Liver (tissue), 6 donors: ENCODE measurements around the gene AGER. TPM values are rescaled to one million over a fixed set of nuclear protein-coding genes. Genes with fewer than 3 reads are reported as not detected.

Experiments used
- CTCF ChIP-seq: fragments of 150-350 bp; IDR thresholded peaks from 2 replicates; pipeline ENCODE4 v1.5.1; 2017; ENCODE audit warnings: improper control_type of control experiment, low read depth, low read length; ENCODE audit not compliant: missing input control
- EGR1 ChIP-seq, 2 donors: IDR thresholded peaks; 2 replicates each; pipeline ENCODE4 v1.6.1; 2016 to 2018; ENCODE audit warnings: antibody characterized with exemption in 2 of 2, low read depth in 2 of 2
- NR2F2 ChIP-seq: IDR thresholded peaks from 2 replicates; pipeline ENCODE4 v1.6.1; 2016; ENCODE audit warnings: antibody characterized with exemption
- ZBTB33 ChIP-seq: IDR thresholded peaks from 2 replicates; pipeline ENCODE4 v1.6.1; 2016; ENCODE audit warnings: antibody characterized with exemption
- polyA plus RNA-seq, 2 donors: library from polyadenylated mRNA; stranded (reverse) in 1 of 2; unstranded in 1 of 2; fragments of 200-250 nt in 1 of 2; fragments of >200 nt in 1 of 2; fragmentation: Nextera tagmentation in 1 of 2; extraction: Ambion mirVana in 1 of 2; gene quantifications; one replicate each; pipeline versions ENCODE4 v1.2.1 to v1.2.3, GENCODE V29; 2013 to 2015
- small RNA-seq: library from RNA; depleted of rRNA; stranded (forward); fragments of <200 nt; gene quantifications from one replicate; pipeline ENCODE3, GENCODE V24; 2014
- total RNA-seq, 2 donors: library from RNA; depleted of rRNA; stranded (reverse); fragments of >200 nt; gene quantifications; one replicate each; pipeline ENCODE4 v1.2.3, GENCODE V29; 2014
- donor health status: healthy.
- donor health status: healthy.
- donor health status: healthy.

Gene AGER
- total and polyA plus RNA-seq, 4 donors: 0.47 to 0.92 (median 0.83) TPM

- TF ChIP-seq CTCF (no peak), EGR1 (IDR thresholded peaks at IDR 0.05; ENCODE audit: low read depth in 2 of 2) (no peak), ZBTB33 (no peak), NR2F2 (no peak)
These were observed 52.6 kb downstream of the AGER start (continued) for GRCh38 chr6:32131439-32131948.

Small RNA genes lying within 50 kb of the gene (small RNA-seq; reads per million reads assigned to genes)
- gene AL662884.1 (not detected), gene MIR6833 (not detected)

Other genes starting within 250 kb of the AGER start
- 1,000 to 10,000 TPM; 2,016 to 3,272 TPM for gene CFB, start 238.2 kb downstream of the AGER start, total RNA-seq
- 1,000 to 10,000 TPM; 3,136 to 3,144 TPM for gene CFB, start 238.2 kb downstream of the AGER start, polyA plus RNA-seq
- 10 to 100 TPM; 11.1 to 21.8 TPM for gene NELFE, start 225.3 kb downstream of the AGER start, total RNA-seq
- gene NELFE, start 225.3 kb downstream of the AGER start, polyA plus RNA-seq: 10 to 100 TPM; 11.9 to 14.2 TPM
- 10 to 100 TPM; 34.7 to 57.6 TPM for gene SKIC2, start 225.1 kb downstream of the AGER start, total RNA-seq
- gene SKIC2, start 225.1 kb downstream of the AGER start, polyA plus RNA-seq: 10 to 100 TPM; 26.7 to 34.3 TPM
- gene DXO, start 212.1 kb downstream of the AGER start, total RNA-seq: 10 to 100 TPM in 1 of 2 donors, 1 to 10 TPM in 1; 4.5 to 11.0 TPM
- 1 to 10 TPM; 8.9 to 9.7 TPM for gene DXO, start 212.1 kb downstream of the AGER start, polyA plus RNA-seq
- 1,000 to 10,000 TPM in 1 of 2 donors, 100 to 1,000 TPM in 1; 410 to 1,584 TPM for gene C4A, start 202.2 kb downstream of the AGER start, total RNA-seq
- gene C4A, start 202.2 kb downstream of the AGER start, polyA plus RNA-seq: 1,000 to 10,000 TPM; 1,485 to 2,903 TPM
- 1,000 to 10,000 TPM in 1 of 2 donors, 100 to 1,000 TPM in 1; 666 to 1,114 TPM for gene C4B, start 169.5 kb downstream of the AGER start, total RNA-seq
- 1,000 to 10,000 TPM; 1,699 to 3,560 TPM for gene C4B, start 169.5 kb downstream of the AGER start, polyA plus RNA-seq
- gene CYP21A2, start 145.8 kb downstream of the AGER start, total RNA-seq: 10 to 100 TPM in 1 of 2 donors, 1 to 10 TPM in 1; 1.7 to 29.6 TPM
- 10 to 100 TPM in 1 of 2 donors, 1 to 10 TPM in 1; 6.9 to 29.7 TPM for gene CYP21A2, start 145.8 kb downstream of the AGER start, polyA plus RNA-seq
- 10 to 100 TPM in 1 of 2 donors, 1 to 10 TPM in 1; 6.8 to 17.1 TPM for gene TNXB, start 74.9 kb downstream of the AGER start, total RNA-seq
- gene TNXB, start 74.9 kb downstream of the AGER start, polyA plus RNA-seq: 1 to 10 TPM; 3.0 to 4.4 TPM
- gene ATF6B, start 56.0 kb downstream of the AGER start, total RNA-seq: 10 to 100 TPM; 13.6 to 13.9 TPM
- 10 to 100 TPM; 17.1 to 24.8 TPM for gene ATF6B, start 56.0 kb downstream of the AGER start, polyA plus RNA-seq
- 1 to 10 TPM; 2.3 to 5.7 TPM for gene FKBPL, start 54.0 kb downstream of the AGER start, total RNA-seq
- 1 to 10 TPM; 2.8 to 3.3 TPM for gene FKBPL, start 54.0 kb downstream of the AGER start, polyA plus RNA-seq
- gene PRRT1, start 32.3 kb downstream of the AGER start, total RNA-seq: under 1 TPM in 1 of 2 donors, not detected in 1; 0.08 TPM
- under 1 TPM; 0.19 to 0.24 TPM for gene PRRT1, start 32.3 kb downstream of the AGER start, polyA plus RNA-seq
- 10 to 100 TPM; 22.3 to 47.4 TPM for gene PPT2, start 30.1 kb downstream of the AGER start, total RNA-seq
- gene PPT2, start 30.1 kb downstream of the AGER start, polyA plus RNA-seq: 1 to 10 TPM; 7.6 to 7.8 TPM
- 1 to 10 TPM; 1.8 to 8.2 TPM for gene EGFL8, start 19.7 kb downstream of the AGER start, total RNA-seq
- 1 to 10 TPM; 1.9 TPM for gene EGFL8, start 19.7 kb downstream of the AGER start, polyA plus RNA-seq
- 10 to 100 TPM; 10.4 to 14.7 TPM for gene AGPAT1, start 8.2 kb downstream of the AGER start, total RNA-seq
- 10 to 100 TPM; 20.3 to 45.1 TPM for gene AGPAT1, start 8.2 kb downstream of the AGER start, polyA plus RNA-seq
- 10 to 100 TPM; 51.5 to 56.1 TPM for gene RNF5, start 5.8 kb downstream of the AGER start, total RNA-seq
- 10 to 100 TPM; 65.9 to 85.9 TPM for gene RNF5, start 5.8 kb downstream of the AGER start, polyA plus RNA-seq
- gene PBX2, start 5.9 kb upstream of the AGER start, total RNA-seq: 10 to 100 TPM; 21.3 to 52.5 TPM
- 10 to 100 TPM in 1 of 2 donors, 1 to 10 TPM in 1; 1.5 to 16.0 TPM for gene PBX2, start 5.9 kb upstream of the AGER start, polyA plus RNA-seq
- gene GPSM3, start 8.4 kb upstream of the AGER start, total RNA-seq: 1 to 10 TPM; 2.3 to 6.6 TPM
- gene GPSM3, start 8.4 kb upstream of the AGER start, polyA plus RNA-seq: 1 to 10 TPM; 6.0 to 8.0 TPM
- gene NOTCH4, start 39.8 kb upstream of the AGER start, total RNA-seq: 10 to 100 TPM in 1 of 2 donors, 1 to 10 TPM in 1; 2.6 to 15.1 TPM
- 10 to 100 TPM in 1 of 2 donors, 1 to 10 TPM in 1; 7.3 to 10.4 TPM for gene NOTCH4, start 39.8 kb upstream of the AGER start, polyA plus RNA-seq
- not detected for gene TSBP1, start 187.7 kb upstream of the AGER start, total RNA-seq
- gene TSBP1, start 187.7 kb upstream of the AGER start, polyA plus RNA-seq: not detected
- gene BTNL2, start 222.9 kb upstream of the AGER start, total RNA-seq: not detected
- not detected for gene BTNL2, start 222.9 kb upstream of the AGER start, polyA plus RNA-seq